IPS-20b (cell line): Measurements from ENCODE around the gene TOP2A.

Experiments
- H3K27ac ChIP-seq: one replicate; pipeline ENCODE4 v1.5.1; 2013; ENCODE audit warnings: low read length
- H3K27me3 ChIP-seq: 2 replicates; pipeline ENCODE4 v1.6.1; 2013; ENCODE audit warnings: mild to moderate bottlenecking, low read length, inconsistent platforms; ENCODE audit not compliant: insufficient read depth
- H3K36me3 ChIP-seq: 2 replicates; pipeline ENCODE4 v1.6.1; 2013; ENCODE audit warnings: low read depth, mild to moderate bottlenecking, inconsistent platforms, low read length, moderate library complexity; ENCODE audit not compliant: insufficient read depth
- H3K4me1 ChIP-seq: 2 replicates; pipeline ENCODE4 v1.6.1; 2013; ENCODE audit warnings: mild to moderate bottlenecking, control low read depth, inconsistent platforms, low read length, moderate library complexity; ENCODE audit not compliant: insufficient read depth
- H3K4me3 ChIP-seq: 2 replicates; pipeline ENCODE4 v1.5.1; 2013; ENCODE audit warnings: mild to moderate bottlenecking, low read length, inconsistent platforms
- H3K9ac ChIP-seq: 2 replicates; pipeline ENCODE4 v1.6.1; 2013; ENCODE audit warnings: low read depth, mild to moderate bottlenecking, inconsistent platforms, low read length, moderate library complexity
- H3K9me3 ChIP-seq: 2 replicates; pipeline ENCODE4 v1.6.1; 2013; ENCODE audit warnings: mild to moderate bottlenecking, low read depth, low read length, inconsistent platforms; ENCODE audit not compliant: insufficient read depth

The TOP2A gene

DNA sequence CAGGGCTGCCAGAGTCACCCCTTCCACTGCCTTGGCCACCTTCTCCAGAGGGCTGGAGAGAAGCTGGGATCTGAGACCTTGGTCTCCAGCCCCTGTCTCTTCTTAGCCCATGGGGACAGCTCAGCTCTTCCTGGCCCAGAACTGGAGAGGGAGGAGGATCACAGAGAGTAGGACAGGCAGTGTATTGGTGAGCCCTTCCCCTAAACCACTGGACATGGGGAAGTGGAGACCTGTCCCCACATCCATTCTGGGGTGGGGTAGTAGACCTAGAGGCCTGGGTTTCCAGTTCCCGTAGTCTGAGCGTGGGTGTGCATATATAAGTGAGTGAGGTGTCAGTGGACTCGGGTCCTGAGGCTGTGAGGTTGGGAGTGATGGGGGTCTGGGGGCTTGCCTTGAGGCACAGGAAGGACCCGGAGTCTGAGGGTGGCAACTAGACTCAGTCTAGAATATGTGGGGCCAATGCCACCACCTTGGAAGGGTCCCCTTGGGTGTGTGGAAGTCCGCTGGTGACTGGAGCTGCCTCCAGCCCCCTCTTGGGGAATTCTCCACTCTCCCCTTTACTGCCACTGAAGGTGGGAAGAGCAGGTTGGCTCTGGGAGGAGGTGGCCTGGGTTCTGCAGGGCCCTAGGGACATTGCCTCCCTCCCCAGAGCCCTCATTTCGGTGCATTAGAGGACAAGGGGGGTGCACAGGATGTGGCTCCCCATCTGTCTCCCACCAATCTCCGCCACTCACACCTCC, 73.1 kb downstream of the TOP2A start:
- H3K9me3 ChIP-seq, result no peaks in the 10 kb centered on the region
- peaks cover 1% of the 10 kb centered on the region; the same call in 1 of the 2 replicates for H3K36me3 ChIP-seq
- peak overlapping the region; percentile 75; the same call in 1 of the 2 replicates for H3K4me3 ChIP-seq
- no peak overlapping the region for H3K27ac ChIP-seq
- no peak overlapping the region for H3K9ac ChIP-seq
- H3K27me3 ChIP-seq, result peaks cover 86% of the 10 kb centered on the region
- peaks cover 48% of the 10 kb centered on the region for H3K4me1 ChIP-seq

DNA sequence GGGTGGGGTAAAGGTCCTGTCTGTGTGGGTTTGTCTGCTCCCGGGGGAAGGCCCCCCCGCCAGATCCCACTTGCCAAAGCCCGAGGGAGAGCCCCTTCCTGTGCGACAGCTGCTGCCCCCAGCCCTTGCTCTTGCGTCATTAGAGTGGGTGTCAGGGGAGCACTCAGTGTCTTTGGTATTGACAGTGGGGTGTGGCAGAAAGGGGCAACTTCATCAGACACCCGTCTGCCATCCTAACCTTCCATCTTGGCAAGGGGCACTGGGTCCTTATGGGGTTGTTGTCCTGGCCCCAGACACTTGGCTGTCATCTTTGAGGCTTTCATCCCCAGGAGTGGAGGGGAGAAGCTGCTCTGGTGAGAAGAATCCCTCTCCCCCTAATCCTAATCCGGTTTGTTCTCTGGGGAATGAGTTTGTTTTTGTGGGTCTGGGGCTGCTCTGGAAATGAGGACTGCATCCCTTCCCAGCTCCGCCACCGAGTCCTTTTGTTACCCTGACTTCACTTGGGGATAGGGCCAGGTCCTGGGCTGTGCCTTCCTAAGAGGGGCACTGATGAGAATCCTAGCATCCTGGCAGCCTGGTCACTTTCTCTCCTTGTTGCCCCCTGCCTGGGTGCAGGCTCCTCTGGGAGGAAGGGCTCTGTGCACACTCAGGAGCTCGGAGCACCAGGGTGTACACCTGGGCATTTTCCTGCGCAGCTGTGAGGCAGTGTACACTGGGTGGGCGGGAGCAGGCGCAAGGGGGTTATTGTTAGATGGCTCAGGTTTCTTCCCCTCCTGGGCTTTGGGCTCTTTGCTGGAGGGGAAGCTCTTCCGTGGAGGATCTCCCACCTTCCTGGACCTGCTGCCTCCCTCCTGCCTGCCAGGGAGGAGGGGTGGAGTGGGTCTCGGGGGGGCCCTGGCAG, 74.2 kb downstream of the TOP2A start:
- H3K4me1 ChIP-seq, result peaks cover 47% of the 10 kb centered on the region
- peaks cover 85% of the 10 kb centered on the region for H3K27me3 ChIP-seq
- H3K27ac ChIP-seq, result no peak overlapping the region
- H3K4me3 ChIP-seq, result peak overlapping the region; percentile 75
- H3K9me3 ChIP-seq, result no peaks in the 10 kb centered on the region
- H3K36me3 ChIP-seq, result no peaks in the 10 kb centered on the region
- no peak overlapping the region for H3K9ac ChIP-seq

DNA sequence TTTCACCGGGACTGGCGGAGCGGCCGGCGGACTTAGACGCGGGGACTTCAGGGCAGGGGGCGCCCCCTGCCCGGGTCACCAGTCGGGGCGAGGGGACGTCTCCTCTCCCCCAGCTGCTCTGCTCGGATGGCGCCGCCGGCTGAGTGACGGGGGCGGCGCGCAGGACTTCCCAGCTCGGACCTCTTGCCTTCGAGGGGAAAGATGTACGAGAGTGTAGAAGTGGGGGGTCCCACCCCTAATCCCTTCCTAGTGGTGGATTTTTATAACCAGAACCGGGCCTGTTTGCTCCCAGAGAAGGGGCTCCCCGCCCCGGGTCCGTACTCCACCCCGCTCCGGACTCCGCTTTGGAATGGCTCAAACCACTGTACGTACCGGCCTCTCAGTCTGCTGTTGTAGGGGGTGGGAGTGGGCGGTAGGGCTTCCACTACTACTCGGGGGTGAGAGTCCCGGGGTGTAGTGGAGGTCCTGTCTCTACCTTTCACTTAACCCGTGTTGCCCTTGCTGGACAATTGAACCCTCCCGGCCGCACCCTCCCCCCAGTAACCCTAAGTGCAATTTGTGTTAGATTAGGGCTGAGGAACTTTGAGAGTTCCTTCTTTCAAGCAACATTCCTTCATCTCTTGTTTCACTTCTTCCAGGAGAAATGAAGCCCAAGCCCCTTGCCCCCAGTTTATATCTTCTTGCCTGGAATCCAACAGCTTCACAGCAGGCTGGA, 75.0 kb downstream of the TOP2A start:
- Histone ChIP-seq H3K27me3 (peaks cover 90% of the 10 kb centered on the region), H3K4me1 (peaks cover 39% of the 10 kb centered on the region), H3K36me3 (no peaks in the 10 kb centered on the region), H3K9me3 (no peaks in the 10 kb centered on the region), H3K4me3 (peak overlapping the region; percentile 75; the same call in 1 of the 2 replicates), H3K27ac (no peak overlapping the region), H3K9ac (no peak overlapping the region)

DNA sequence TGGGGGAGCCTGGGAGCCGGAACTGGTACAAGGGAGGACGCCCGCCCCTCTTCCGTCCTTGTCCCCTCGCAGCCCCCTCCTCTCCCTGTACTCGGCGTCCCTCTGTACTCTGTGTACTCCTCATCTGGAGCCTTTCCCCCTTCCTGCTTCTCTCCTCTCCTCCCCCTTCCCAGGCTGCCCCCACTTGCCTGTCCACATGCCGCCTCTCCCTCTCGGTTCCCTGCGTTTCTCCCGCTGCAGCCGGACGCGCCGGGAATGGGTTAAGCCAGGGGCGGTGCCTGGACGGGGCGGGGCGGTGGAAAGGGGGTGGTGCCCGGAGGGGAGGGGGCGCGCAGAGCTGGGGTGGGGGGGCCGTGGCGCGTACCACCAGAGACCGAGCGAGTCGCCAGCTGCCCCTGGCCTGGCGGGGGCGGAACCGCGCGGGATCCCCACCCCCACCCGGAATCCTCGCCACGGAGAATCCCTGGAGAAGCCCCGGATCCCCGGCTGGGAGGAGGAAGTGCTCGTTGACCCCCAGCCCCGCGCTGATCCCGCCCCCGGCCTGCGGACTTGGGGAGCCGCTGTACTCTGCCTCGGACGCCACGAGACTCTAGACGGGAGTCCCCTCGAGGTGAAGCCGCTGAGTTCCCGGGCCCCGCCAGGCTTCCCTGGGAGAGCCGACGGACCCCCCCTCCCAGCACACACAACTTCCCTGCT, 75.7 kb downstream of the TOP2A start:
- peak overlapping the region; percentile 35; the same call in 1 of the 2 replicates for H3K9ac ChIP-seq

DNA sequence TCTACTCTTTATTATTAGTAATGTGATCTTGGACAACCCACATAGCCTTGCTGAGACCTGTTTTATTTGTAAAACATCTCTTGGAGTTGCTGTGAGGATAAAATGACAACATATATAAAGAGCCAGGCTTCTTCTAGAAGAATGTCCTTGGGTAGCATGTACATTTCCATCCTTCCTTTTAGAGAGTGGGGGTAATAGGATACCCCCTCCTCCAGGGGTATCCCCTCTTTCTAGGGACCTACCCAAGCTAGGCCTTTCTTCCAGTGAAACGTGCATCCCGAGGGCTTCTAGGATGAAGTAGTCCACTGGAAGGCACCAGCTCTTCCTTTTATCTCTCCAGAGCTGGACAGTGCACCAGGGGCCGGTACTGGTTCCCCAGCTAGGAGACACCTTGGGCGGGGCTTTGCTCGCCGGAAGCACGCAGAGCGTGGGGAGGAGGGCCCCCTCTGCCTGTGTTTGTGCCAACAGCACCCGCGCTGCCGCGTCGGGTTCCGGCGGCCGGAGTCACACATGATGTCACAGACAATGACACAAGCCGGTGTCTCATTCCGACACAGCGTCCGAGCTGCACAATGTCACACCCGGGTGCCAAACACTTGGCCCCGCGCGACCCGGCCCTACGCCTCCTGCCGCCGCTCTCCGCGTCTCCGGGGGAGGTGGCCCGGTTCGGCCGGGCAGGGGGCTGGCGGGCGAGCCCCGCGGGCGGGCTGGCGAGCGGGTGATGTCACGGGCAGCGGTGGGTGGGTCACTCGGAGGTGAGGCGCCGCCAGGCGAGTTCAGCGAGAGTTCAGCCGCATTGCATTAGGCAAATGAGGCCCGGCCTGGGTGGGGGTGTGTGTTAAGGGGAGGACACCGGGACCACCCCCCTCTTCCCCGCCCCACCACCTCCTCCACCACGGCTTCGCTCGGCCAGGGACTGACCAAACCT, 76.6 kb downstream of the TOP2A start:
- H3K9ac ChIP-seq, result peak overlapping the region; percentile 35; the same call in 1 of the 2 replicates
- no peaks in the 10 kb centered on the region for H3K9me3 ChIP-seq
- H3K27ac ChIP-seq, result no peak overlapping the region
- H3K4me1 ChIP-seq, result peaks cover 28% of the 10 kb centered on the region
- H3K4me3 ChIP-seq, result peak overlapping the region; percentile 75
- no peaks in the 10 kb centered on the region for H3K36me3 ChIP-seq
- H3K27me3 ChIP-seq, result peaks cover 86% of the 10 kb centered on the region

More for the DNA sequence above, 75.7 kb downstream of the TOP2A start:
- Histone ChIP-seq H3K9me3 (no peaks in the 10 kb centered on the region), H3K4me3 (peak overlapping the region; percentile 75), H3K4me1 (peaks cover 33% of the 10 kb centered on the region), H3K27me3 (peaks cover 90% of the 10 kb centered on the region), H3K36me3 (no peaks in the 10 kb centered on the region), H3K27ac (no peak overlapping the region)

DNA sequence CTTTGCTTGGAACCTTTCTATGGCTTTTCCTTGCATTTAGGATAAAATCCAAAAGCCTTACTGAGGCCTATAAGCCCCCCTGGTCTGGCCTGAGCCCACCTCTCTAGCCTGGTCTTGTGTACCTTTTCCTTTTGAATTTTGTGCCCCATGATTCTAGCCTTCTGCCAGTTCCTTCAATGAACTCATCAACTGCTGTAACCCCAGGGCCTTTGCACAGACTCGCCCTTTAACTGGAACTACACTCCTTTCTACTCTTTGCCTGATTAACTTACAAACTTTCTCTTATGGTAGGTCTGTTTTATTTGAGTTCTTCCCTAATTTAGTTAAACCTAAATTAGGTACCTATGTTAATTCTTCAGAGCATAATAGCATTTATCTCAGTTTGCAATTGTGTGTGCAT, 77.4 kb downstream of the TOP2A start:
- no peaks in the 10 kb centered on the region for H3K9me3 ChIP-seq
- no peaks in the 10 kb centered on the region for H3K36me3 ChIP-seq
- peaks cover 22% of the 10 kb centered on the region for H3K4me1 ChIP-seq
- no peak overlapping the region for H3K27ac ChIP-seq
- peaks cover 84% of the 10 kb centered on the region for H3K27me3 ChIP-seq
- H3K9ac ChIP-seq, result no peak overlapping the region
- no peak overlapping the region for H3K4me3 ChIP-seq

DNA sequence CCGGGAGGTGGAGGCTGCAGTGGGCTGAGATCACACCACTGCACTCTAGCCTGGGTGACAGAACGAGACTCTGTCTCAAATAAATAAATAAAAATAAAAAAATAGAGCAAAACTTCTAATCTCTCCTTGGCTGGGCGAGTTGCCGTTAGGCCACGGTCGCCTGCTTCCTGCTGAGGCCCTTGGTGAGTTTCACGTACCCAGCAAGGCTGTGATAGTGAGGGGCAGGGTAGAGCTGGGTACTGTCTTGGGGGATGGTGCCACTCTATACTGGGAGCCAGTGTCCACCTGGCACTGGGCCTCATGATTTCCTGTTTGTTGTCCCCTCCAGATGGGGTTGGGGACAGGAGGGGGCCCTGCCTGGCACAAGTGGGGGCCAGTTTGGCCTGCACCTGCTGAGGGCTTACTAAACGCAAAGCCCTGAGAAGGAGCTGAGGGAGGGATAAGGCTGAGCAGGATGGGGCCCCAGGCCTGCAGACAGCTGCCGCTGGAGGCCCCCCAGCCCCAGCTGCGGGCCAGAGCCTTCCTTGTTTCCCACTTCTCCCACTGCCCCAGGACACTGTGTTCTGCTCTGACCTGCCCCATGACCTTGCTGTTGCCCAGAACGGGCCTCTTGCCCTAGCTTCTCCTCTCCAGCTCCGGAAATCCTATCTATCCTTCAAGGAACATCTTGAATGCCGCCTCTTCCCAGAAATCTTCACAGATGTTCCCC, 78.6 kb downstream of the TOP2A start:
- H3K4me1 ChIP-seq, result peaks cover 14% of the 10 kb centered on the region
- H3K9ac ChIP-seq, result no peak overlapping the region
- no peaks in the 10 kb centered on the region for H3K36me3 ChIP-seq
- H3K27me3 ChIP-seq, result peaks cover 82% of the 10 kb centered on the region
- H3K4me3 ChIP-seq, result no peak overlapping the region
- no peaks in the 10 kb centered on the region for H3K9me3 ChIP-seq
- H3K27ac ChIP-seq, result no peak overlapping the region
